ENCODE measurements around the gene PSME3.

- no peak for TF ChIP-seq CTCF (IDR thresholded peaks at IDR 0.05; ENCODE audit: poor library complexity)
- no peak for TF ChIP-seq EZH2 (IDR thresholded peaks at IDR 0.05; ENCODE audit: borderline replicate concordance)
- no peak for TF ChIP-seq EZH2phosphoT487 (IDR thresholded peaks at IDR 0.05; ENCODE audit: low read depth, severe bottlenecking, unreplicated experiment)
Measured at GRCh38 chr17:42878924-42879595, 45.9 kb downstream of the PSME3 start.
